Osteocyte (in vitro differentiated cells): ENCODE results near the gene GRAMD1A. TPM values are rescaled to one million over a fixed set of nuclear protein-coding genes. Genes with fewer than 3 reads are reported as not detected.
A peak's percentile ranks its signal among the peaks of the same experiment; 100 is the strongest.

ENCODE experiments used
- DNase-seq: peaks from one replicate; pipeline ENCODE4 v3.0.0; 2021; ENCODE audit warnings: mixed read lengths; ENCODE audit not compliant: unreplicated experiment; ENCODE audit errors: extremely low spot score
- H3K27ac Mint-ChIP-seq: one replicate; pipeline ENCODE4 v1.8.0; 2021; ENCODE audit warnings: mild to moderate bottlenecking, mixed read lengths; ENCODE audit not compliant: unreplicated experiment
- H3K27me3 Mint-ChIP-seq: one replicate; pipeline ENCODE4 v1.8.0; 2021; ENCODE audit warnings: mixed read lengths; ENCODE audit not compliant: unreplicated experiment
- H3K36me3 Mint-ChIP-seq: one replicate; pipeline ENCODE4 v1.8.0; 2021; ENCODE audit warnings: mixed read lengths; ENCODE audit not compliant: unreplicated experiment
- H3K4me1 Mint-ChIP-seq: one replicate; pipeline ENCODE4 v1.8.0; 2021; ENCODE audit warnings: mixed read lengths; ENCODE audit not compliant: unreplicated experiment
- H3K4me3 Mint-ChIP-seq: one replicate; pipeline ENCODE4 v1.8.0; 2021; ENCODE audit warnings: mild to moderate bottlenecking, moderate library complexity, mixed read lengths; ENCODE audit not compliant: unreplicated experiment
- H3K9me3 Mint-ChIP-seq: one replicate; pipeline ENCODE4 v1.8.0; 2021; ENCODE audit warnings: mixed read lengths; ENCODE audit not compliant: unreplicated experiment
- long read RNA-seq: library from polyadenylated mRNA; unstranded; transcript quantifications from one replicate; pipeline ENCODE4 v2.0.0, GENCODE V29; 2021
- total RNA-seq: library from RNA; stranded (reverse); gene quantifications from 2 replicates; pipeline ENCODE4 v1.2.1, GENCODE V29; 2021
- TF ChIP-seq, protein P1 (sequence below): fragments of 200-600 bp; sonication (generic); IDR thresholded peaks from 2 replicates; pipeline ENCODE4 v1.5.0; 2021; ENCODE audit warnings: antibody characterized with exemption, mild to moderate bottlenecking, moderate library complexity

Gene GRAMD1A
- 77.8 and 80.8 TPM in 2 replicates for total RNA-seq
- long read RNA-seq, partial matches to known transcripts: 8 of 11 reads
- long read RNA-seq, other reads (novel, unspliced or antisense): 3 of 11 reads

DNA sequence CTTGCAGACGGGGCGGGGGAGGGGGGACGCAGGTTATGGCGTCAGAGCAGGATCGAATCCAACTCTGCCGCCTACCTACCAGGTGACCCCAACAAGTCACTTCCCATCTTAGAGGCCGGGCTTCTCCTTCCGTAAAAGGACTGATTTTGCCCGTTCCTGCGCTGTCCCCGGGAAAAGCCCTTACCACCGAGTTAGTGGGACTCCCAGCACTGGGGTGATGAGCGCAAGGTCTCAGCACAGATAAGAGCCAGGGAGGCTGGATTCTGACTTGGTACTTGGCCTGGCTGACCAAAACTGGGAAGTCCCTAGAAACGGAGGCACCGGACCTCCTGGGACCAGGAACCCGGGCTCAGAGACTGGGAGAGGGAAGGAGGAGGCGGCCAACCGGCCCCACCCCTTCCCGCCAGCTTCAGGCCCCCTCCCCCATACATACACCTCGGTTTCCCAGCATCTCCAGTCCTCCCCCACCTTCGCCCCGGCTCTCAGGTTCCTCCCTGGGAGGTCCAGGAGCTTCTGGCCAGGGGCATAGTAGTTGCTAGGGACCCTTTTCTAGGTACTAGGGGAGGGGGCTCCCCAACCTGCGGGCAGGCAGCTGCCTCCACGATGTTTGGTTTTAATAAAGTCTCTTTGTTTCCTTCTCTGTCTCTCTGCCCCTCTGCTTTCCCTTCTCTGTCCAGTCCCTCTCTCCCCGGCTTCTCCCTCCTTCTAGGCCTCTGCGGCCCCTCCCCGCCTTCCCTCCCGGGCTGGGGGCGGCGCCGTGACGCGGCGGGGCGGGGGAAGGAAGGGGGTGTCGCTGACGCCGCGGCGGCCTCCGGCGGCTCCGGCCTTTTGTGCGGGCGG, at the start of gene GRAMD1A:
GRAMD1A (plus strand) TSS at position 826 of the 840 bp plus-strand sequence. CDS start 156 bp downstream, outside the sequence.
- Mint-ChIP-seq H3K9me3 (no peaks in the 10 kb centered on the region), H3K27me3 (no peaks in the 10 kb centered on the region), H3K27ac (peak within 1 kb of the TSS; percentile 96), H3K4me1 (peaks cover 57% of the 10 kb centered on the region), H3K36me3 (no peaks in the 10 kb centered on the region), H3K4me3 (peak within 1 kb of the TSS; percentile 99)
- DNase-seq: peak; percentile 95
- TF ChIP-seq, protein P1, sequence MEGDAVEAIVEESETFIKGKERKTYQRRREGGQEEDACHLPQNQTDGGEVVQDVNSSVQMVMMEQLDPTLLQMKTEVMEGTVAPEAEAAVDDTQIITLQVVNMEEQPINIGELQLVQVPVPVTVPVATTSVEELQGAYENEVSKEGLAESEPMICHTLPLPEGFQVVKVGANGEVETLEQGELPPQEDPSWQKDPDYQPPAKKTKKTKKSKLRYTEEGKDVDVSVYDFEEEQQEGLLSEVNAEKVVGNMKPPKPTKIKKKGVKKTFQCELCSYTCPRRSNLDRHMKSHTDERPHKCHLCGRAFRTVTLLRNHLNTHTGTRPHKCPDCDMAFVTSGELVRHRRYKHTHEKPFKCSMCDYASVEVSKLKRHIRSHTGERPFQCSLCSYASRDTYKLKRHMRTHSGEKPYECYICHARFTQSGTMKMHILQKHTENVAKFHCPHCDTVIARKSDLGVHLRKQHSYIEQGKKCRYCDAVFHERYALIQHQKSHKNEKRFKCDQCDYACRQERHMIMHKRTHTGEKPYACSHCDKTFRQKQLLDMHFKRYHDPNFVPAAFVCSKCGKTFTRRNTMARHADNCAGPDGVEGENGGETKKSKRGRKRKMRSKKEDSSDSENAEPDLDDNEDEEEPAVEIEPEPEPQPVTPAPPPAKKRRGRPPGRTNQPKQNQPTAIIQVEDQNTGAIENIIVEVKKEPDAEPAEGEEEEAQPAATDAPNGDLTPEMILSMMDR: no peak

DNA sequence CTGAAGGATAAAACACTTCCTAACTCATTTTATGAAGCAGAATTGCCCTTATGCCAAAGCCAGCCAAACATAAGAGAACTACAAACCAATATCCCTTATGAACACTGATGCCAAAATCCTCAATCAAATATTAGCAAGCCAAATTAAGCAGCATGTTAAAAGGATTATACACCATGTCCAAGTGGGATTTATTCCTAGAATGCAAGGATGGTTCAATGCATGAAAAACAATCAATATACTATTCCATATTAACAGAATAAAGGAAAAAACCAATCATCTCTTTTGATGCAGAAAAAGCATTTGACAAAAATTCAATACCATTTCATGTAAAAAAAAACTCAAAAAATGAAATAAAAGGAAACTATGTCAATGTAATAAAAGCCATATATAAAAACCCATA, 47.0 kb upstream of the GRAMD1A start:
- no peaks in the 10 kb centered on the region for H3K4me1 Mint-ChIP-seq
- no peak overlapping the region for H3K4me3 Mint-ChIP-seq
- H3K27me3 Mint-ChIP-seq: no peaks in the 10 kb centered on the region
- H3K27ac Mint-ChIP-seq: no peak overlapping the region
- peaks cover 69% of the 10 kb centered on the region for H3K36me3 Mint-ChIP-seq
- DNase-seq: no peak
- H3K9me3 Mint-ChIP-seq: peaks cover 61% of the 10 kb centered on the region
- TF ChIP-seq, protein P1: no peak

DNA sequence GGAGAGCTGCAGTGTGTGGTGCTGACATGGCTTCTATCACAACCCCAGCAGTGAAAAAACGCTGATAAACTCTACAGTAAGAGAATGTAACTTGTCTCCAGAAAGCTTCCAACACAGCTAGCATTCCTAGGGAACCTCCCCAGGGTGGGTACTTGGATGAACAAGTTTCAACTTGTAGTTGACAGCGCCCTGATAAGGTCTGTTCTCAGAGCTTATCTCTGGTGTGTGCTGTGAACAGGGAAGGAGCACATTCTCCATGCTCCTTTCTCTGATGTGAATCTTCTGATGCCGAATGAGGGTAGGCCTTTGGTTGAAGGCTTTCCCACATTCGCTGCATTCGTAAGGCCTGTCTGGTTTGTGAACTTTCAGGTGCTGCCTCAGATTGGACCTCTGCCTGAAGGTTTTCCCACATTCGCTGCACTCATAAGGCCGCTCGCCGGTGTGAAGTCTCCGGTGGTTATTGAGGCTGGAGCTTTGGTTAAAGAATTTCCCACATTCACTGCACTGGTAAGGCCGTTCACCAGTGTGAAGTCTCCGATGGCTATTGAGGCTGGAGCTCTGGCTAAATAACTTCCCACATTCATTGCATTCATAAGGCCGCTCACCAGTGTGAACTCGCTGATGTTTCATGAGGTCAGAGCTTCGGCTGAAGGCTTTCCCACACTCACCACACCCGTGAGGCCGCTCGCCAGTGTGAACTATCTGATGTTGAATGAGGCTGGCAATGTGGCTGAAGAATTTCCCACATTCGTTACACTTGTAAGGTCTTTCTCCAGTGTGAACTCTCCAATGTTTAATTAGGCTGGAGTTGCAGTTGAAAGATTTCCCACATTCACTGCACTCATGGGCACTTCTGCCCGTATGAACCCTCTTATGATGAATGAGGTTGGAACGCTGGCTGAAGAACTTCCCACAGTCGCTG, 42.0 kb upstream of the GRAMD1A start:
- peaks cover 15% of the 10 kb centered on the region for H3K4me1 Mint-ChIP-seq
- H3K4me3 Mint-ChIP-seq: no peak overlapping the region
- TF ChIP-seq, protein P1: no peak
- peaks cover 58% of the 10 kb centered on the region for H3K36me3 Mint-ChIP-seq
- H3K27me3 Mint-ChIP-seq: no peaks in the 10 kb centered on the region
- H3K9me3 Mint-ChIP-seq: peaks cover 39% of the 10 kb centered on the region
- H3K27ac Mint-ChIP-seq: no peak overlapping the region
- peak; percentile 72 for DNase-seq

DNA sequence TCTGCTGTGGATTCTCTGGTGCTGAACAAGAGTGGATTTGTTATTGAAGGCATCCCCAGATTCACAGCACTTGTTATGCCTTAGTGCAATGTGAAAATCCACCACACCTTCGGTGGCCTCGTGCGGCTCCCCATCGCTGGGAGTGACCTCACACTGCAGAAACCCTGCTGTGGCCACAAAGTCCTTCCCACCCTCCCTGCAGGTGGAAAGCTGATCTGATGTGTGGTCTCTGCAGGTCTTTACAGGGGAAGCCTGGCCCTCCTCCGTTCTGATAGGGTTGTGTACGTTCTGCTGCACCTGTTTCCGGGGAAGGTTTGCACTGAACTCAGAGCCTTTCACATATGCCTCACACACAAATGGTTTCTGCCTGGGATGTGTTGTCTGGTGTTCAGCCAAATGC, 41.1 kb upstream of the GRAMD1A start:
- H3K27ac Mint-ChIP-seq: no peak overlapping the region
- H3K36me3 Mint-ChIP-seq: peaks cover 49% of the 10 kb centered on the region
- peaks cover 33% of the 10 kb centered on the region for H3K9me3 Mint-ChIP-seq
- DNase-seq: peak; percentile 44
- TF ChIP-seq, protein P1: no peak
- H3K4me3 Mint-ChIP-seq: no peak overlapping the region
- no peaks in the 10 kb centered on the region for H3K27me3 Mint-ChIP-seq
- H3K4me1 Mint-ChIP-seq: peaks cover 18% of the 10 kb centered on the region
